Measurements from ENCODE around the gene DLK1. TPM values are rescaled to one million over a fixed set of nuclear protein-coding genes. Genes with fewer than 3 reads are reported as not detected.

Gene DLK1
- total RNA-seq, 4 donors from 2014 or later = not detected

- Histone ChIP-seq H3K36me3 (no peaks in the 10 kb centered on the region), H3K27ac (peak overlapping the region; percentile 13 to 51 (median 20)), H3K9me3 (no peaks in the 10 kb centered on the region), H3K27me3 (peaks cover 19% of the 10 kb centered on the region), H3K4me1 (peaks cover 0 to 19% (median 13%) of the 10 kb centered on the region in 4 donors), H3K4me3 (peak overlapping the region in 1 of 4 donors; percentile 21)
- in situ Hi-C loops (cut with MboI; ENCODE audit: low pct_ligation_motif_present in 1 of 4, low pct_unique_long_range_greater_than_20kb in 1 of 4, low sequenced_read_pairs in 3 of 4) (no loop called here), intact Hi-C loops (cut with DNase I; ENCODE audit: low total_unique reads) (no loop called here)
- TF ChIP-seq POLR2A (IDR thresholded peaks at IDR 0.05) (no peak), EP300 (IDR thresholded peaks at IDR 0.05; ENCODE audit: low read depth) (peak; percentile 95), POLR2AphosphoS5 (IDR thresholded peaks at IDR 0.05) (peak; percentile 43 to 90 (median 89))
- TF ChIP-seq, protein P1, sequence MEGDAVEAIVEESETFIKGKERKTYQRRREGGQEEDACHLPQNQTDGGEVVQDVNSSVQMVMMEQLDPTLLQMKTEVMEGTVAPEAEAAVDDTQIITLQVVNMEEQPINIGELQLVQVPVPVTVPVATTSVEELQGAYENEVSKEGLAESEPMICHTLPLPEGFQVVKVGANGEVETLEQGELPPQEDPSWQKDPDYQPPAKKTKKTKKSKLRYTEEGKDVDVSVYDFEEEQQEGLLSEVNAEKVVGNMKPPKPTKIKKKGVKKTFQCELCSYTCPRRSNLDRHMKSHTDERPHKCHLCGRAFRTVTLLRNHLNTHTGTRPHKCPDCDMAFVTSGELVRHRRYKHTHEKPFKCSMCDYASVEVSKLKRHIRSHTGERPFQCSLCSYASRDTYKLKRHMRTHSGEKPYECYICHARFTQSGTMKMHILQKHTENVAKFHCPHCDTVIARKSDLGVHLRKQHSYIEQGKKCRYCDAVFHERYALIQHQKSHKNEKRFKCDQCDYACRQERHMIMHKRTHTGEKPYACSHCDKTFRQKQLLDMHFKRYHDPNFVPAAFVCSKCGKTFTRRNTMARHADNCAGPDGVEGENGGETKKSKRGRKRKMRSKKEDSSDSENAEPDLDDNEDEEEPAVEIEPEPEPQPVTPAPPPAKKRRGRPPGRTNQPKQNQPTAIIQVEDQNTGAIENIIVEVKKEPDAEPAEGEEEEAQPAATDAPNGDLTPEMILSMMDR (IDR thresholded peaks at IDR 0.05) = peak in 3 of 5 experiments; percentile 37 to 61 (median 45)
- DNase-seq = peak; percentile 56
- 41% methylated on average over 40 of the region's 40 CpGs; no CpG with 5 or more reads in 1 of the 2 donors for WGBS, 2 donors (ENCODE audit: low coverage in 1 of 2)
Measured at GRCh38 chr14:100708425-100709288, 18.0 kb upstream of the DLK1 start.

DNA sequence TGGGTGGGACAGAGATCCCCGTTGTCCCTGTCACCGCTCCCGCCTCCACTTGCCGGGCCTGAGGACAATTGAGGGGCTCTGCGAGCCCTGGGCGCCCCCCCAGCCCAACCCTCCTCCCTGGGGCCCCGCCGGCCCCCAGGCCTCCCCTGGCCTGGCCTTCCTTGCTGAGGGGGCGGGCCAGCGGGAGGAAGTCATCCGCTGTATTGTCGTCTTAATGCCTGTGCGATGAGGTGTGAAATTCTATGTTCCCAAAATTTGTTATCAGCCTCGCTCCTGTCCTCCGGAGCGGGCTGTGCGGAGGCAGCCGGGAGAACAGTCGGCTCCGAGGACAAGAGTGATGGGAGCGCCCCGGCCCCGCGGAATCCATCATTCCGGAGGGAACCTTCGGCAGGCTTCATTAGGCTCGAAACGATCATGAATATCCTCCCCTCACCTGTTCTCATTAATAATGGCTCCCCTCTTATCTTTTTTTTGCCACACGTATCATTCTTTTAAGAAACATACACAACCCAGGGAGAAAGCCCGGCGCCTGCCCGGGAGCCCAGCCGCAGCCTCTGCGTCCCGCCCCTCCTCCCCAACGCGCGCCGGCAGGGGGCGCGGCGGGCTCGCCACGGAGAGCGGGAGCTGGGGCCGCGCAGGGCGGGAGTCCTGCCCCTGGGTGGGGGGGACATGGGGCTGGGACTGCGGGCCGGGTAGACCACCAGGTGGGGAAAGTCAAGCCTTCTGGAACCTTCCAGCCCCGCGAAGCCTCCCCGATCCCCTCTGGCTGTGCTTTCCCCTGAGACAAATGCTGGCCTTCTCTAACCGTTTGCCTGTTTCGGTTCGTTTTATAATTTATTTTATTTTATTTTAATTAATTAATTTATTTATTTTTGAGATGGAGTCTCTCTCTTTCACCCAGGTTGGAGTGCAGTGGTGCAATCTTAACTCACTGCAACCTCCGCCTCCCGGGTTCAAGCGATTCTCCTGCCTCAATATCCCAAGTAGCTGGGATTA lies 17.1 kb upstream of the DLK1 start:
- DNase-seq = no peak
- H3K4me1 ChIP-seq = peaks cover 0 to 19% (median 13%) of the 10 kb centered on the region in 4 donors
- no peaks in the 10 kb centered on the region for H3K36me3 ChIP-seq
- H3K27me3 ChIP-seq = peaks cover 19% of the 10 kb centered on the region
- H3K27ac ChIP-seq = peak overlapping the region; percentile 13 to 51 (median 20)
- peak overlapping the region in 2 of 4 donors; percentile 3 to 21 for H3K4me3 ChIP-seq
- WGBS, 2 donors (ENCODE audit: low coverage in 1 of 2) = 25 to 28% methylated on average over 15 to 56 of the region's 59 CpGs
- in situ Hi-C loops (cut with MboI; ENCODE audit: low pct_ligation_motif_present in 1 of 4, low pct_unique_long_range_greater_than_20kb in 1 of 4, low sequenced_read_pairs in 3 of 4) (no loop called here), intact Hi-C loops (cut with DNase I; ENCODE audit: low total_unique reads) (no loop called here)
- TF ChIP-seq, protein P1 (IDR thresholded peaks at IDR 0.05) = peak in 4 of 5 experiments; percentile 14 to 83 (median 55)
- TF ChIP-seq POLR2A (IDR thresholded peaks at IDR 0.05) = no peak
- no peaks in the 10 kb centered on the region for H3K9me3 ChIP-seq

DNA sequence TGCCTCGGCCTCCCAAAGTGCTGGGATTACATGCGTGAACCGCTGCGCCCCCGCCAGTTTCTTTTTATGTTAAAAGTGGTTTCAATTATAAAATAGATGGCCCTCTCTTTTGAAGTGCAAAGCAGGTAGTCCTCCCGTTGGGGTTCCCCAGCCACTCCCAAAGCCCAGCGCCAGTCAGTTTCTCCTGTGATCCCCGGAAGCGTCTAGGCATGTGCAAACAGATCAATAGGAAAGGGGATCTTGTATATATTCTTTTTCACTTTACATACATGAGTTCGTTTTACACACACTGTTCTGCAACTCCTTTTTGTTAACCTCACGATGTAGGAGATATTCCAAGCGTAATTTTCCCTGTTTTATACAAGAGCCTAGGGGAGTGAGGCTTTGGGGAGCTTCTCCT lies 16.3 kb upstream of the DLK1 start:
- Histone ChIP-seq H3K4me3 (no peak overlapping the region), H3K27ac (no peak overlapping the region), H3K9me3 (no peaks in the 10 kb centered on the region), H3K4me1 (peaks cover 0 to 19% (median 13%) of the 10 kb centered on the region in 4 donors), H3K27me3 (peaks cover 19% of the 10 kb centered on the region), H3K36me3 (no peaks in the 10 kb centered on the region)
- TF ChIP-seq POLR2A (IDR thresholded peaks at IDR 0.05) (no peak), EP300 (IDR thresholded peaks at IDR 0.05; ENCODE audit: low read depth) (no peak), POLR2AphosphoS5 (IDR thresholded peaks at IDR 0.05) (no peak)
- TF ChIP-seq, protein P1 (IDR thresholded peaks at IDR 0.05) = no peak
- in situ Hi-C loops (cut with MboI; ENCODE audit: low pct_ligation_motif_present in 1 of 4, low pct_unique_long_range_greater_than_20kb in 1 of 4, low sequenced_read_pairs in 3 of 4) (no loop called here), intact Hi-C loops (cut with DNase I; ENCODE audit: low total_unique reads) (no loop called here)
- 69 to 86% methylated on average over 10 to 12 of the region's 12 CpGs for WGBS, 2 donors (ENCODE audit: low coverage in 1 of 2)
- DNase-seq = no peak

Data from transverse colon (tissue), 4 donors.